ENCODE measurements around the gene COL26A1.
"Not testable (repeated sequence)": the region's sequence is repeated elsewhere in the genome, so short reads cannot be mapped to it uniquely, and the experiment has no call there.

Gene COL26A1

GRCh38 chr7:101362334-101363195, at the start of gene COL26A1:
Gene COL26A1, plus strand, starts transcription at chr7:101362875. Its CDS starts 158 bp downstream, at chr7:101363033.
- DNase-seq (ENCODE audit: low read depth) = no peak

- DNase-seq (ENCODE audit: low read depth) = no peak
Observed at GRCh38 chr7:101315336-101315735, 47.3 kb upstream of the COL26A1 start.

GRCh38 chr7:101319401-101319800, 43.3 kb upstream of the COL26A1 start:
- no peak for DNase-seq (ENCODE audit: low read depth)

- peak; percentile 75 for DNase-seq (ENCODE audit: low read depth)
Observed at GRCh38 chr7:101321491-101322401, 40.9 kb upstream of the COL26A1 start, which contains the start of gene IFT22. Gene IFT22, minus strand, starts transcription at chr7:101321812. Its CDS starts 103 bp downstream, at chr7:101321709.

GRCh38 chr7:101328159-101328558, 34.5 kb upstream of the COL26A1 start:
- no peak for DNase-seq (ENCODE audit: low read depth)

GRCh38 chr7:101330011-101330484, 32.6 kb upstream of the COL26A1 start:
- no peak for DNase-seq (ENCODE audit: low read depth)

- DNase-seq (ENCODE audit: low read depth) = no peak
Observed at GRCh38 chr7:101332026-101332425, 30.6 kb upstream of the COL26A1 start.

GRCh38 chr7:101333912-101334311, 28.8 kb upstream of the COL26A1 start:
- DNase-seq (ENCODE audit: low read depth) = no peak

- no peak for DNase-seq (ENCODE audit: low read depth)
Observed at GRCh38 chr7:101340379-101340778, 22.3 kb upstream of the COL26A1 start.

- no peak for DNase-seq (ENCODE audit: low read depth)
Observed at GRCh38 chr7:101342892-101343291, 19.8 kb upstream of the COL26A1 start.

GRCh38 chr7:101347477-101347876, 15.2 kb upstream of the COL26A1 start:
- DNase-seq (ENCODE audit: low read depth) = no peak

- not testable (repeated sequence) for DNase-seq (ENCODE audit: low read depth)
Observed at GRCh38 chr7:101348456-101349067, 14.1 kb upstream of the COL26A1 start.

- DNase-seq (ENCODE audit: low read depth) = not testable (repeated sequence)
Observed at GRCh38 chr7:101349300-101349699, 13.4 kb upstream of the COL26A1 start.

GRCh38 chr7:101352920-101353308, 9.8 kb upstream of the COL26A1 start:
- DNase-seq (ENCODE audit: low read depth) = no peak

GRCh38 chr7:101357433-101357832, 5.2 kb upstream of the COL26A1 start:
- DNase-seq (ENCODE audit: low read depth) = no peak

GRCh38 chr7:101363196-101363733, 590 bp downstream of the COL26A1 start:
- DNase-seq (ENCODE audit: low read depth) = no peak

GRCh38 chr7:101363734-101364374, 1.2 kb downstream of the COL26A1 start:
- DNase-seq (ENCODE audit: low read depth) = peak; percentile 36

- no peak for DNase-seq (ENCODE audit: low read depth)
Observed at GRCh38 chr7:101365956-101366355, 3.3 kb downstream of the COL26A1 start.

- no peak for DNase-seq (ENCODE audit: low read depth)
Observed at GRCh38 chr7:101367676-101368075, 5.0 kb downstream of the COL26A1 start.

GRCh38 chr7:101368422-101369165, 5.9 kb downstream of the COL26A1 start:
- DNase-seq (ENCODE audit: low read depth) = no peak

GRCh38 chr7:101370836-101371235, 8.2 kb downstream of the COL26A1 start:
- DNase-seq (ENCODE audit: low read depth) = no peak
